ENCODE data around the gene GPRIN1. TPM values are rescaled to one million over a fixed set of nuclear protein-coding genes. Genes with fewer than 3 reads are reported as not detected.

The GPRIN1 gene
- total RNA-seq, 1 donor = 7.1 TPM

DNA sequence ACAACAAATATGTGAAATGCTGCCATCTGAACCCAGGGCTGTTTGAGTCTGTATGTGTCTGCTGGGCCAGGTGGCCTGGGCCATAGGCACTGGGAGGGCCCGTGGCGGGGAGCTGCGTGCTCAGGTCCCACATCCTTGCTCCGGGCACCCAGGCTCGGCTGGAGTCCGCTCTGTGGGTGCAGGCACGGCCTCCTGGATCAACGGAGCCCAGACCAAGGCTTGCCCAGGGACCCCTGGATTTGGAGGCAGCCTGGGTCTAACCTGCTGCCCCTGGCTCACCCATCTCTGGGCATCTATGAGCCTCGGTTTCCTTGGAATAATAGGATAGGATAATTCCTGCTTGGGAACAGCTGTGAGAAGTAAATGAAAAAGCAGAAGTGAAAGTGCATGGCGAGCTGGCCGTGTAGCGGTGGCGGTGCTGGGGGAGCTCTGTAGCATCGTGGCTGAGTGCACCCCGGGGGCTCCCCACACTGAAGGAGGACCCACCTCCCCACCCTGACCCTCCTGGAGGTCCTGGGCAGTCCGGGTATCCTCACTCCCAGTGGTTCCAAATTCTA is 59.6 kb downstream of the GPRIN1 start:
- TF ChIP-seq, protein P1, sequence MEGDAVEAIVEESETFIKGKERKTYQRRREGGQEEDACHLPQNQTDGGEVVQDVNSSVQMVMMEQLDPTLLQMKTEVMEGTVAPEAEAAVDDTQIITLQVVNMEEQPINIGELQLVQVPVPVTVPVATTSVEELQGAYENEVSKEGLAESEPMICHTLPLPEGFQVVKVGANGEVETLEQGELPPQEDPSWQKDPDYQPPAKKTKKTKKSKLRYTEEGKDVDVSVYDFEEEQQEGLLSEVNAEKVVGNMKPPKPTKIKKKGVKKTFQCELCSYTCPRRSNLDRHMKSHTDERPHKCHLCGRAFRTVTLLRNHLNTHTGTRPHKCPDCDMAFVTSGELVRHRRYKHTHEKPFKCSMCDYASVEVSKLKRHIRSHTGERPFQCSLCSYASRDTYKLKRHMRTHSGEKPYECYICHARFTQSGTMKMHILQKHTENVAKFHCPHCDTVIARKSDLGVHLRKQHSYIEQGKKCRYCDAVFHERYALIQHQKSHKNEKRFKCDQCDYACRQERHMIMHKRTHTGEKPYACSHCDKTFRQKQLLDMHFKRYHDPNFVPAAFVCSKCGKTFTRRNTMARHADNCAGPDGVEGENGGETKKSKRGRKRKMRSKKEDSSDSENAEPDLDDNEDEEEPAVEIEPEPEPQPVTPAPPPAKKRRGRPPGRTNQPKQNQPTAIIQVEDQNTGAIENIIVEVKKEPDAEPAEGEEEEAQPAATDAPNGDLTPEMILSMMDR (IDR thresholded peaks at IDR 0.05; ENCODE audit: insufficient read depth, low read length) = no peak
- DNase-seq (ENCODE audit: low read depth) = no peak
- no peak overlapping the region for H3K4me3 ChIP-seq (ENCODE audit: low read depth, low read length)

DNA sequence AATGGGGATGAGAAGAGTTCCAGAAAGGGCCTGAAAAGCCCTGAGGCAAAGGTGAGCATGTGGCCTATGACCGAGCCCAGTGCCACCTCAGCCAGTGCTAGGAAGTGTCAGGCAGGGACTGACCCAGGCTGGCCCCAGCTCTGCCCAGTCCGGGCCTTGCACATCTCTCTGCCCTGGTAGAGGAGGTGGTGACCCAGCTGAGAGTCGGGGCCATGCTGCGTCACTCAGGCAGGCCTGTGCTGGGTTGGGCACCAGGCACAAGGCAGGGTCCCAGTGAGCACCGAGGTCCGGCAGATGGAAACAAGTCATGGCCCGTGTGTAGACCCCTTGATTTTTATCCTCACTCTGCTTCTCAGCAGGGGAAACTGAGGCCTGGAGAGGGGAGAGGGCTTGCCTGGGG is 60.1 kb downstream of the GPRIN1 start:
- TF ChIP-seq, protein P1 (IDR thresholded peaks at IDR 0.05; ENCODE audit: insufficient read depth, low read length) = no peak
- H3K4me3 ChIP-seq (ENCODE audit: low read depth, low read length) = no peak overlapping the region
- DNase-seq (ENCODE audit: low read depth) = no peak

GRCh38 chr5:176548967-176549444 is 61.0 kb downstream of the GPRIN1 start, which contains the start of gene CDHR2:
TSS of gene CDHR2 (plus strand) at chr5:176549342. CDS start at chr5:176565353, 16,011 bp downstream.
- H3K4me3 ChIP-seq (ENCODE audit: low read depth, low read length) = no peak within 1 kb of the TSS
- no peak for DNase-seq (ENCODE audit: low read depth)
- TF ChIP-seq, protein P1 (IDR thresholded peaks at IDR 0.05; ENCODE audit: insufficient read depth, low read length) = no peak

DNA sequence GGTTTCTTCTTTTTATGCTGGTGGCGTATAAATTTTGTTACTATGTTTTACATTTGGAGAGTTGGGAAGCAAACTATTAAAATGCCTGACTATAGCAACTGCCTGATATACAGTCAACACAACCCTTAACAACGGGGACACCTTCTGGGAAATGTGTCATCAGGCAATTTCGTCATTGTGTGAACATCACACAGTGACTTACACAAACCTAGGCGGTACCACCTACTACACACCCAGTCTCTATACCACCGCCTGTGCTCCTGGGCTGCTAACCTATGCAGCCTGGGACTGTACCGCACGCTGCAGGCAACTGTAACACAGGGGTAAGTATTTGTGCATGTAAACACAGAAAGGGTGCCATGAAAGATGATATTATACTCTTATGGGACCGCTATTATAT is 62.2 kb downstream of the GPRIN1 start:
- DNase-seq (ENCODE audit: low read depth) = no peak

More for the DNA sequence above, 62.2 kb downstream of the GPRIN1 start:
- no peak overlapping the region for H3K4me3 ChIP-seq (ENCODE audit: low read depth, low read length)
- TF ChIP-seq, protein P1 (IDR thresholded peaks at IDR 0.05; ENCODE audit: insufficient read depth, low read length) = no peak

Small RNA genes lying within 50 kb of the gene (small RNA-seq; reads per million reads assigned to genes)
- gene MIR4281 = not detected
- gene RF00019 = not detected
- not detected for gene RN7SL684P

Other genes with a start within 250 kb of the GPRIN1 start
- gene KIAA1191, start 248.4 kb downstream of the GPRIN1 start, total RNA-seq (ENCODE audit: low replicate concordance) = 33.7 and 81.8 TPM in 2 replicates
- 9.3 and 19.9 TPM in 2 replicates for gene ARL10, start 244.7 kb downstream of the GPRIN1 start, total RNA-seq (ENCODE audit: low replicate concordance)
- 17.0 and 44.2 TPM in 2 replicates for gene NOP16, start 221.6 kb downstream of the GPRIN1 start, total RNA-seq (ENCODE audit: low replicate concordance)
- 23.2 and 51.9 TPM in 2 replicates for gene HIGD2A, start 221.4 kb downstream of the GPRIN1 start, total RNA-seq (ENCODE audit: low replicate concordance)
- 49.3 and 76.5 TPM in 2 replicates for gene CLTB, start 193.6 kb downstream of the GPRIN1 start, total RNA-seq (ENCODE audit: low replicate concordance)
- 42.3 and 45.3 TPM in 2 replicates for gene FAF2, start 161.8 kb downstream of the GPRIN1 start, total RNA-seq (ENCODE audit: low replicate concordance)
- 3.1 and 4.8 TPM in 2 replicates for gene RNF44, start 72.8 kb downstream of the GPRIN1 start, total RNA-seq (ENCODE audit: low replicate concordance)
- not detected in 2 replicates for gene CDHR2, start 60.8 kb downstream of the GPRIN1 start, total RNA-seq (ENCODE audit: low replicate concordance)
- not detected in 2 replicates for gene SNCB, start 20.4 kb upstream of the GPRIN1 start, total RNA-seq (ENCODE audit: low replicate concordance)
- not detected in 2 replicates for gene EIF4E1B, start 20.5 kb upstream of the GPRIN1 start, total RNA-seq (ENCODE audit: low replicate concordance)
- 19.3 and 29.0 TPM in 2 replicates for gene TSPAN17, start 37.3 kb upstream of the GPRIN1 start, total RNA-seq (ENCODE audit: low replicate concordance)
- gene UNC5A, start 200.4 kb upstream of the GPRIN1 start, total RNA-seq (ENCODE audit: low replicate concordance) = not detected in 2 replicates

Measured in fibroblast of the aortic adventitia (primary cell).